ENCODE measurements around the gene ZP3.
"Not testable (repeated sequence)": the region's sequence is repeated elsewhere in the genome, so short reads cannot be mapped to it uniquely, and the experiment has no call there.

The ZP3 gene

DNA sequence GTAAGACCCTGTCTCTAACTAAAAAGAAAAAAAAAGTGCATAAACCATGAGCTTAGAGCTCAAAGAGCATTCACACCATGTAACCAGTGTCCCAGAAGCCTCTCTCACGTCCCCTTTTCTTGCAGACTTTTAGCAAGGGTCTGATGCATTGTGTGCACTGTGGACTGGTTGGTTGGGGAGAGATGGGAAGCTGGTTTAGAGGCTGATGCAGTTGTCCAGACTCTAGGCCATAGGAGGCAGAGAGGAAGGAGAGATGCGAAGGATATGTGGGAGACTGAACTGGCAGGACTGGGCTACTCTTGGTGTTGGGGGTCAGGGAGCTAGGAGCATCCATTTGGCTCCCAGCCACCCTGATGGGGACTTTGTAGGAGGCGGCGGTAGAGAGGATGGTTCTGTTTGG lies 17.0 kb upstream of the ZP3 start:
- no peak for DNase-seq

DNA sequence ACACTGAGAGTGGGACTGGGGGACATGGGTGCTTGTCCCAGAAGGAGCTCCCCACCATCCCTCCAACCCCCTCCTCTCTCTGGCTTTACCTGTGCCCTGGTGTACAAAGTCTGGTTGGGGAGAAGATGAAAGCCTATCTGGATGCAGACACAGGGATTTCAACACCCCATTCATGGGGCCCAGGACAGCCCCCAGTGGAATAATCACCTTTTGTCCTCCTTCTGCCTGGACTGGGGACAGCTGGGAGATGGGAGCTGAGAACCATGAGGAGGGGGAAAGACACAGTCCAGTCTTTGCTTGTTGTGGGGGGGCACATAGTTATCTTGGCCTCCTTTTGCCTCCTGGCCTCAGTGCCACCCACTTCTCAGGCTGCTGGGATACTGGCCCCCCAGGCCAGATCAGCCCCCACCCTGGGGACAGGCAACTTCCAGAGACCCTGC lies 16.6 kb upstream of the ZP3 start:
- no peak for DNase-seq

DNA sequence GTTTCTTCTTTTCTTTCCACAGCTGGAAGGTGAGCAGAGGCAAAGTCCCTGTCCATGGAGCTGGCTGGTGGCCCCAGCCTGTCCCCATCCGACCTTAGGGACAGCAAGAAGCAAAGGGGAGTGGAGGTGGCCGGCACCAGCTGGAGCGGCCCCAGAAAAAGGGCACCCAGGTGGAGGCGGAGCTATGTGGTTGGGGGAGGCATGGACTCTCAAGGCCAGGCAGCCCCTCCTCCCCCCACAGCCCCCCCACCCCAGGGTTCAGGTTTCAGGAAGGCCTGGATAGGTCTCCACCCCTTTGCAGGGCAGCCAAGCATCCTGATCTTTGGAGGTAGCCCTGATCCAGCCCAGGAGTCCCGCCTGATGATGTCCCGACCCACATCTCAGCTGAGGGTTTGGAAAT lies 15.2 kb upstream of the ZP3 start, which contains the start of gene SSC4D:
SSC4D (minus strand) TSS at position 161 of the 400 bp plus-strand sequence. CDS start 5,258 bp downstream, outside the sequence.
- DNase-seq, result no peak

DNA sequence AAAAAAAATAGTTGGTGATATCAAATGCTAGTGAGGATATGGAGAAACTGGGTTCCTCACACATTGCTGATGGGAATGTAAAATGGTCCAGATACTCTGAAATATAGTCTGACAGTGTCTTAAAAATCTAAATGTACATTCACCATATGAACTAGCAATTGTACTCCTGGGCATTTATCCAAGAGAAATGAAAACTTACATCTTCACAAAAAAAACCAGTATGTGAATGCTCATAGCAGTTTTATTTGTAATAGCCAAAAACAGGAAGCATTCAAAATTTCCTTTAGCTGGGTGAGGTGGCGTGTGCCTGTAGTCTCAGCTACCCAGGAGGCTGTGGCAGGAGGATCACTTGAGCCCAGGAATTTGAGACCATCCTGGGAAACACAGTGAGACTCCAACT lies 13.1 kb upstream of the ZP3 start:
- DNase-seq, result peak; percentile 20

DNA sequence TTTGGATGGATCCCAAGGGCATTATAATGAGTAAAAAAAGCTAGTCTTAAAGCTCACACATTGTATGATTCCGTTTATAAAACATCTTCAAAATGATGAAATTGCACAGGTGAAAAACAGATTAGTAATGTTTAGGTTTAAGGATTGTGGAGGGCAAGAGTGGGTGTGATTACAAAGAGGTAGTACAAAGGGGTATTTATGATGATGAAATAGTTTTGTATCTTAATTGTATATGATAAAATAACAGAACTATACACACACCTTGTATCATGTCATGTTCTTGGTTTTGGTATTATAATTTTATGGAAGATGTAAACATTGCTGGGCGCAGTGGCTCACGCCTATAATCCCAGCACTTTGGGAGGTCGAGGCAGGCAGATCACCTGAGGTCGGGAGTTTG lies 12.5 kb upstream of the ZP3 start:
- no peak for DNase-seq

DNA sequence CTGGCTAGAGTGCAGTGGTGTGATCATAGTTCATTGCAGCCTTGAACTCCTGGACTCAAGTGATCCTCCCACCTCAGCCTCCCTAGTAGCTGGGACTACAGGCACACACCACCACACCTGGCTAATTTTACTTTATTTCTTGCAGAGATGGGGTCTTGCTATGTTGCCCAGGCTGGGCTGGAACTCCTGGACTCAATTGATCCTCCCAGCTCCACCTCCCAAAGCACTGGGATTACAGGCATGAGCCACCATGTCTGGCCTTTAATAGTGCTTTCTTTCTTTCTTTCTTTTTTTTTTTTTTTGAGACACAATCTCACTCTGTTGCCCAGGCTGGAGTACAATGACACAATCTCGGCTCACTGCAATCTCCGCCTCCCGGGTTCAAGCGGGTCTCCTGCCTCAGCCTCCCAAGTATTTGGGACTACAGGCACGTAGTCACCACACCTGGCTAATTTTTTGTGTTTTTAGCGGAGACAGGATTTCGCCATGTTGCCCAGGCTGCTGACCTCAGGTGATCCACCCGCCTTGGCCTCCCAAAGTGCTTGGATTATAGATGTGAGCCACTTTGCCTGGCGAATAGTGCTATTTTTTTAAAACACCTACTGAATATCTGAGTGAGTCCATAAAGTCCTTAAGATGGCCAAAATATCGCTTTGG lies 7.0 kb upstream of the ZP3 start:
- DNase-seq, result not testable (repeated sequence)

DNA sequence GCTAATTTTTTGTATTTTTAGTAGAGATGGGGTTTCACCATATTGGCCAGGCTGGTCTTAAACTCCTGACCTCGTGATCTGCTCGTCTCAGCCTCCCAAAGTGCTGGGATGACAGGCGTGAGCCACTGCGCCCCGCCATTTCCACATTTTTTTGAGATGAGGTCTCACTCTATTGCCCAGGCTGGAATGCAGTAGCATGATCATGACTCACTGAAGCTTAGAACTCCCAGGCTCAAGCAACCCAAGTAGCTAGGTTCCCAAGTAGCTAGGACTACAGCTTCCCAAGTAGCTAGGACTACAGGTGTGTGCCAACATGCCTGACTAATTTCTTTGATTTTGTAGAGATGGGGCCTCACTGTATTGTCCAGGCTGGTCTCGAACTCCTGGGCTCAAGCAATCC lies 3.7 kb upstream of the ZP3 start:
- DNase-seq, result not testable (repeated sequence)

DNA sequence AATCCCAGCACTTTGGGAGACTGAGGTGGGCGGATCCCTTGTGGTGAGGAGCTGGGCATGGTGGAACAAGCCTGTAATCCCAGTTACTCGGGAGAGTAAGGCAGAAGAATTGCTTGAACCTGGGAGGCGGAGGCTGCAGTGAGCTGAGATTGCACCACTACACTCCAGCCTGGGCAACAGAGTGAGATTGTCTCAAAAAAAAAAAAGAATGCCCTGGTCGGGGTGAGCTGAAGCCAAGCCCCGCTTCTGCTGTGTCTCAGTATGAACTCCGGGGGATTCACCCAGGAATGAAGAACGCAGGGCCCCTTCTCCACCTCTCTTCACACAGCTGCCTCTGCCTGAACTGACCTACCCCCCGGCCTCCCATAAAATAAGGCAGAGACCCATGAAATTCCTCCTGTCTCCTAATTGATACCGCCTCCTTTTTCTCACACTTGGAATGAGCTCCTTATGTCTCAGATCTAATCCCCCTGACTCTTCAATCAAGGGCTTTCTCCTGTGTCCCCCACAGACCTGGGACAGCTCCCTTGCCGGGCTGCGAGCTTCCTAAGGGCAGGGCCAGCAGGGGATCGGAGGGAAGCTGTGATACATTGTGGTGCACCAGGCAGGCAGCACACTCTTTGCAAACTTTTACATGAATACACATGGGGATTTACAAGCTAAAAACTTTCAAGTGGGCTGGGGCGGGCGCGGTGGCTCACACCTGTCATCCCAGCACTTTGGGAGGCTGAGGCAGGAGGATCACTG lies 911 bp upstream of the ZP3 start:
- DNase-seq, result no peak

DNA sequence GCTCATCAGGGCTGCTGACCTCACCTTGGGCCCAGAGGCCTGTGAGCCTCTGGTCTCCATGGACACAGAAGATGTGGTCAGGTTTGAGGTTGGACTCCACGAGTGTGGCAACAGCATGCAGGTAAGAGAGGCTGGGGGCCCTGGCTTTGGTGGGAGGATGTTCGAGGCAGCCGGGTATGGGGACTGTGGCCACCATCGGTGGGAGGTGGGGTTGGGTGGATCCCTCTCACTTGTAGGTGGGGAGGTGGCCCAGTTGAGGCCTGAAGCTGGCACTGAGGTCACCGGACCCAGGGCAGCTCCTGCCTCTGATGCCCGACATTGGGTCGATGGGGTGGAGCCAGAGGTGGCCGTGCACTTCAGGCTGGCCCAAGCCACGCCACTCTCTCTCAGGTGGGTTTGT lies 406 bp downstream of the ZP3 start:
- no peak for DNase-seq

DNA sequence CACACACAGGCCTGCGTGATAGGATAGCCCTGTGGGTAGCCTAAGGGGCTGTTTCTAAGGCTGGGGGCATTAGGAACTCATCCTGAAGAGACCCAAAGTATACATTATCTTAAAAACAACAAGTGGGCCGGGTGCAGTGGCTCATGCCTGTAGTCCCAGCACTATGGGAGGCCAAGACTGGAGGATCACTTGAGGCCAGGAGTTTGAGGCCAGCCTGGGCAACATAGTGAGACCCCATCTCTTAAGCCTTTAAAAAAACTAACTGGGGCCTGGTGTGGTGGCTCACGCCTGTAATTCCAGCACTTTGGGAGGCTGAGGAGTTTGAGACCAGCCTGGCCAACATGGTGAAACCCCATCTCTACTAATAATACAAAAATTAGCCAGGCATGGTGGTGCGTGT lies 808 bp downstream of the ZP3 start:
- DNase-seq, result not testable (repeated sequence)

DNA sequence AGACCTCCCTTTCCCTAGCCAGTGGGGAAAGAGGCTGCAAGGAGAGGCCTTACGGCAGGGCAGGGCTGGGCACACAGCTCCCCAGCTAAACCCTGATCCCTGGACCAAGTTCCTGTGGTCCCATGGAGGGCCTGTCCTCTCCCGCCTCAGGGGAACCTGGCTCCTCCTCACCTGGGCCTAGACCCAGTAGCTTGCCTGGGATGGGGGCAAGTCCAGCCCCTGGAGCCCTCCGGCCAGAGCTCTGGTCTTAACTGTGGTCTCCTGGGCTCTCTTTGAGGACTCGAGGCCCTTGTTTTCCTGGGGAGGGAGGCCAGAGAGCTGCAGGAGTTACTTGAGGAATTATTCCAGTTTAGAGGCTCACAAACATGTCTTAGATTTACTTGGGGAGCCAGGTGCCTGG lies 1.5 kb downstream of the ZP3 start:
- no peak for DNase-seq

DNA sequence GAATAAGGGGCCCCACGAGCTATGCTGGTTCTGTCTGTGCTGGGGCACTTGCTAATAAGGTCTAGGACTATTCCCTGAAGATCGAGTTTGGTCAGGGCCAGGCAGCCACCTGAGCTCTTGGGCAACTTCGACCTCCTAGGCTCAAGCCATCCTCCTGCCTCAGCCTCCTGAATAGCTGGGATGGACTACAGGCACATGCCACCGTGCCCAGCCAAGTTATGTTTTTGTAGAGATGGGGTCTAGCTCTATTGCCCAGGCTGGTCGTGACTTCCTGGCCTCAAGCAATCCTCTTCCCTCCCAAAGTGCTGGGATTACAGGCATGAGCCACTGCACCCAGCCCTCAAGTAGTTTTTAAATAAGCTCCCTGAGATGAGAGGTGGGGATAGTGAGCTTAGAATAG lies 2.9 kb downstream of the ZP3 start:
- DNase-seq, result no peak

DNA sequence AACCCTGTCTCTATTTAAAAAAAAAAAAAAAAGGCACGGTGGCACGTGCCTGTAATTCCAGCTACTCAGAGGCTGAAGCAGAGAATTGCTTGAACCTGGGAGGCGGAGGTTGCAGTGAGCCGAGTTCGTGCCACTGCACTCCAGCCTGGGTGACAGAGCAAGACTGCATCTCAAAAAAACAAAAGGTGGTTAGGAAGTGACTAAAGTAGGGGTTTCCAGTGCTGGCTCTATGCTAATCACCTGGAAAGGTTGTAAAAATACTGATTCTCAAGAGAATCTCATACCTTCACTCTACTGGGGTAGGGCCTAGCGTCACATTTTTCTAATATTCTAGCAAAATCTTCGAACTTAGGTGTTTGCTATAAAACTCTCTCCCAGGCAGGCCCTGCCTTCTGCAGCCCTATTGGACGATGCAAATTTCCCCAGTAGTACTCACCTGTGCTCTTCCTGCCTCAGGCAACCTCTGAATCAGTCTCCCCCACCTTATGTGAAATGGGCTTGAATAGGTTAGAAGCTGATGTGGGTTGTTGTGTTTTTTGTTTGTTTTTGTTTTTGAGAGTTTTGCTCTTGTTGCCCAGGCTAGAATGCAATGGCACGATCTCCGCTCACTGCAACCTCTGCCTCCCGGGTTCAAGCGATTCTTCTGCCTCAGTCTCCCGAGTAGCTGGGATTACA lies 3.5 kb downstream of the ZP3 start:
- DNase-seq, result no peak

DNA sequence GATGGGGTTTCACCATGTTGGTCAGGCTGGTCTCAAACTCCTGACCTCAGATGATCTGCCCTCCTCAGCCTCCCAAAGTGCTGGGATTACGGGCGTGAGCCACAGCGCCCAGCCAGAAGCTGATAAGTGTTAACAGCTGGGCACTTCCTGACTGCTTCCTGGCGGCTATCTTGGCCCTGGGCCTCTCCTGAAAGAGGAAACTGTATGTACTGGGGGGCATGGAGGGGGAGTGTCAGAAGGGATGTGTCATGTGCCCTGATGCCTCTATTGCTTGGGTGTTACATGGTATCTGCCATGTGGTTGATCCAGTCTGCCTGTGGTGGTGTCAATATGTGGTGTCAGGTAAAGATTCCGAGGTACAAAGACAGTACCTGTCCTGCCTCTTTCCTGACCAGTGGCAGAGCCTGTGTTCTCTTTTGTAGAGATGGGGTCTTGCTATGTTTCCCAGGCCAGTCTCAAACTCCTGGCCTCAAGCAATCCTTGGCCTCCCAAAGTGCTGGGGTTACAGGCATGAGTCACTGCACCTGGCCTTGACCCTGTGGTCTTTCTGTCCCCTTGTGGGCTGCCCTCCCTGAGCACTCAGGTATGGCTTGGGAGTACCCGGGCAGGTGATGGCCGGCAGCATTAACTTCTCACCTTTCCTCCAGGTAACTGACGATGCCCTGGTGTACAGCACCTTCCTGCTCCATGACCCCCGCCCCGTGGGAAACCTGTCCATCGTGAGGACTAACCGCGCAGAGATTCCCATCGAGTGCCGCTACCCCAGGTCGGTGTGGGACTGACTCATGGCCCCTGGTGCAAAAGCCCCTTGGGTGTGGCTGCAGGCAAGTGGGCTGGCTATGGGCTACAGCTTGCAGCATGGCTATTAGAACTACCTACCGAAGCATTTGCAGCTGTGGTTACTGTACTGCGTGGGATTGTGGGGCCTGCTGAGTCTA lies 4.4 kb downstream of the ZP3 start:
- peak; percentile 91 for DNase-seq

DNA sequence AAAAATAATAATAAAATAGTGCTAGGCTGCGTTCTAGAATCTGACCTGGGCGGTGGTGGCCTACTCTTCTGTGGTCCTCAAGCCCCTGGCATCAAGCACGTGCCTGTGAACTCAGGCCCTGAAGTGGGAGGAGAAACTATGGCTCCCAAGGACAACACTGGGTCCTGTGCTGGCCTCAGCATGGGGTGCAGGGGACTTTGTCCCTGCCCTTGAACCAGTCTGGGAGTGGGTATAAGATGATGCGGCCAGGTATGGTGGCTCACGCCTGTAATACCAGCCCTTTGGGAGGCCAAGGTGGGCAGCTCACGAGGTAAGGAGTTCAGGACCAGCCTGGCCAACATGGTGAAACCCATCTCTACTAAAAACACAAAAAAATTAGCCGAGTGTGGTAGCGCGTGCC lies 5.5 kb downstream of the ZP3 start:
- no peak for DNase-seq

DNA sequence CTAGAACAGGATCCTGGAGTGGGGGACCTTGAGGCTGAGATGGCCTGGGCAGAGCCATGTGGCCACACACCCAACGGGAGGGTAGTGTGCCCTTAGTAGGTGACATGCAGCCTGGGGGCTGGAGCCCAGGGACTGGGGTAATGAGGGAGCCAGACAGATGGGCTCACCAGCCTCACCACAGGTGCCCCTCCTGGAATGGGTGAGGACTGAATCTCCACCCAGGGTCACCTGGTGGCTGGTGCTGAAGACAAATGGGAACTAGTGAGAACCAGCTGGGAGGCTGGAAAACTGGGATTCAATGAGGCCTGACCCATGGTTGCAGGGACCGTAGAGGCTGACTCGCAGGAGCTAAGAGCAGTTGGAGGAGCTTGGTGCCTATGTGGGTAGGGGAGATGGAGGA lies 6.1 kb downstream of the ZP3 start:
- no peak for DNase-seq

DNA sequence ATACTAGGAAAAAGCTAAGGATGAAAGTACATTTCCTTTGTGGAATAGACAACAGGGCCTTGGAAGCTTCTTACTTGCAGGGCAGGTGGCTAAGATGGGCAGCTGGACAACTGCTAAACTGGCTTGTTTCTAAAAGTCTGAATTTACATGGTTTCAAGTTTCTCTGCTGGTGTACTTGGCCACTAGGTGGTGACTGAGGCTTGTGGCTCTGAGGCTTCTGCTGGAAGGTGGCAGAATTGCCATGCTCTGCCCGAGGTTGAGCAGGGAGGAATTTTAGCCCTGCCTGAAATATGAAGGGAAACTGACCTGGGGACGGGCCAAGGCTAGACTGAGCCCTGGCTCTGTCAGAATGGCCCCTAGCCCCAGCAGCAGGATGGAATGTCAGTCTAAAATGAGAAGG lies 13.1 kb downstream of the ZP3 start:
- DNase-seq, result peak; percentile 90

DNA sequence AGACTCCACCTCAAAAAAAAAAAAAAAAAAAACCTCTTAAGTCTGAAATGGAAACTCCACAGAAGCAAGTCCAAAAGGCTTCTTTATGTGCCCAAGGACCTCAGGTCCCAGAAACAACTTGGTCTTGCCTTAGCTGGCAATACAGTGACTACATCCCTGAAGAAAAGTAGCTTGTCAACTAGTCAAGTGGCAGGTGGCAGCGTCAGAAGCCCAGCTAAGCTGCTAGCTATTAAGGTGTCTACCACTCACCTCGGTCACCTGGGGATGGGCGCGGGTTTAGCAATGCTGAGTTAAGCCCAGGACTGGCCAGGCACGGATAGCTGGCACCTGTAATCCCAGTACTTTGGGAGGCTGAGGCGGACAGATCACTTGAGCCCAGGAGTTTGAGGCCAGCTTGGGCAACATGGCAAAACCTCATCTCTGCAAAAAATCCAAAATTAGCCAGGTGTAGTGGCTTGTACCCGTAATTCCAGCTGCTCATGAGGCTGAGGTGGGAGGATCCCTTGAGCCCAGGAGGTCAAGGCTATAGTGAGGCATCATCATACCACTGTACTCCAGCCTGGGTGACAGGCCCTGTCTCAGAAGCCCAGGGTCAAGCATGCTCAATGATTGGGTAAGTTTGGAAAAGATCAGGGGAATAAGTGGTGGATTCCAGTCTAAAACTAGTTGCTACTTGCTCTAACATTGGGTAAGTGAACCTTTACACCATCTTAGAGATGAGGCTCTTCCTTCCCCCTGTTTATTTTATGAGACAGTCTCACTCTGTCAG lies 14.6 kb downstream of the ZP3 start:
- DNase-seq, result not testable (repeated sequence)

DNA sequence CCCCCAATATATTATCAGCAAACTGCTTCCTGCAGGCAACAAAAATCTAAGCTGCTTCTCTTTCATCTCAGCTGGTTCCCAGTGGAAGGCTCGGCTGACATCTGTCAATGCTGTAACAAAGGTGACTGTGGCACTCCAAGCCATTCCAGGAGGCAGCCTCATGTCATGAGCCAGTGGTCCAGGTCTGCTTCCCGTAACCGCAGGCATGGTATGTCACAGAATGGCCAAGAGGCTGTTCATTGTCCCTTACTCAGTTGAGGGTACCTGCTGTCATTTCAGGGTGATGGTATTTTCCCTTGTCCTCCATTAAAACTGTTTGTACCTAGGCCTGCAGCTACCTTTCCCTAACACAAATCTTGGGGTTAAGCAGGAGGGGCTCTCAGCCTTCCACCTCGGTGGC lies 15.7 kb downstream of the ZP3 start:
- DNase-seq, result not testable (repeated sequence)

DNA sequence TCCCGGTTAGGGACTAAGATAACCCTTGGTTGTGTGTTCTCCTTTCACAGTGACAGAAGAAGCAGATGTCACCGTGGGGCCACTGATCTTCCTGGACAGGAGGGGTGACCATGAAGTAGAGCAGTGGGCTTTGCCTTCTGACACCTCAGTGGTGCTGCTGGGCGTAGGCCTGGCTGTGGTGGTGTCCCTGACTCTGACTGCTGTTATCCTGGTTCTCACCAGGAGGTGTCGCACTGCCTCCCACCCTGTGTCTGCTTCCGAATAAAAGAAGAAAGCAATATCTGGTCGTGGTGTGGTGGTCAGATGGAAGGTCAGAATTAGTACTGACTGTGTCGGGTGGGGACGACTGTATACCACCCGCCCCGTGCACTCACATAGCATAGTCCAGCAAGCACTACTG lies 17.0 kb downstream of the ZP3 start:
- DNase-seq, result not testable (repeated sequence)

DNA sequence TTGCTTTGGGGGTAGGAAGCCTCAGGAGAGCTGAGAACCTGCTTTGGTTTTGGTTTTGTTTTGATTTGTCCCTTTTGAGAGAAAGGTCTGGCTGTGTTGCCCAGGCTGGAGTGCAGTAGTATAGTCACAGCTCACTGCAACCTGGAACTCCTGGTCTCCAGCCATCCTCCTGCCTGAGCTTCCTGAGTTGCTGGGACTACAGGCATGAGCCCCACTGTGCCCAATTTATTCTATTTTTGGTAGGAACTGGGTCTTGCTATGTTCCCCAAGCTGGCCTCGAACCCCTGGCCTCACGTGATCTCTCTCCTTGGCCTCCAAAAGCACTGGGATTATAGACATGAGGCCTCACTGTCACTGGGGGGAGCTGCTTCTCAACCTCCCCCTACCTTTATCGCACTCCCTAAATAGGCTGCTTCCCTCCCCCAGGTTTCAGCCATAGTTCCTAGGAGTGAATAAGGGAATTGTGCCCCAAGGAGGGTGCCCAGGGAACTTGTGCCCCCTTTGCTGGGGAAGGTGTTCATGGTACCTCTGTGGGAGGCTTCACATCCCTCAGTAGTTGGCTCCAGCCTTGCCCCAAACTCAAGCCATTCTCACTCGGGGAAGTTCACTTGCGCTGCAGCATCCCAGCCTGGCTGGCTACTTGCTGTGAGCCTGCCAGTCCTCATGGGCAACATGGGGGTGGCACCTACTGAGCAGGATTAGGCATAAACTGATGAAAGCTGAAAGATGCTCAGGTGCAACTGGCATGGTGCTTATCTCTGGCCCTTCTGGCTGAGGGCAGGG lies 18.1 kb downstream of the ZP3 start:
- not testable (repeated sequence) for DNase-seq
